ENCODE measurements around the gene EYA2.
"Not testable (repeated sequence)": the region's sequence is repeated elsewhere in the genome, so short reads cannot be mapped to it uniquely, and the experiment has no call there.

Gene EYA2

GRCh38 chr20:47189060-47189459 is 294.4 kb downstream of the EYA2 start:
- DNase-seq, result no peak

GRCh38 chr20:47191074-47191673 is 296.5 kb downstream of the EYA2 start:
- DNase-seq, result no peak

- DNase-seq, result no peak
Observed at GRCh38 chr20:47191956-47192355, 297.3 kb downstream of the EYA2 start.

GRCh38 chr20:47195573-47195972 is 300.9 kb downstream of the EYA2 start:
- DNase-seq, result no peak

GRCh38 chr20:47196091-47197081 is 301.7 kb downstream of the EYA2 start:
- DNase-seq, result peak; percentile 80

- no peak for DNase-seq
Observed at GRCh38 chr20:47198254-47198671, 303.6 kb downstream of the EYA2 start.

- no peak for DNase-seq
Observed at GRCh38 chr20:47198996-47199552, 304.4 kb downstream of the EYA2 start.

- no peak for DNase-seq
Observed at GRCh38 chr20:47201074-47201730, 306.6 kb downstream of the EYA2 start.

GRCh38 chr20:47202733-47203667 is 308.4 kb downstream of the EYA2 start:
- no peak for DNase-seq

GRCh38 chr20:47204008-47204849 is 309.6 kb downstream of the EYA2 start:
- peak; percentile 95 for DNase-seq

GRCh38 chr20:47204850-47205122 is 310.1 kb downstream of the EYA2 start:
- not testable (repeated sequence) for DNase-seq

- peak; percentile 88 for DNase-seq
Observed at GRCh38 chr20:47205577-47206123, 311.0 kb downstream of the EYA2 start.

- DNase-seq, result not testable (repeated sequence)
Observed at GRCh38 chr20:47206552-47206951, 311.9 kb downstream of the EYA2 start.

GRCh38 chr20:47206962-47207641 is 312.5 kb downstream of the EYA2 start:
- no peak for DNase-seq

- DNase-seq, result no peak
Observed at GRCh38 chr20:47208534-47209174, 314.0 kb downstream of the EYA2 start.

GRCh38 chr20:47209982-47210381 is 315.3 kb downstream of the EYA2 start:
- no peak for DNase-seq

GRCh38 chr20:47210470-47210869 is 315.8 kb downstream of the EYA2 start:
- DNase-seq, result no peak

GRCh38 chr20:47211036-47211435 is 316.4 kb downstream of the EYA2 start:
- DNase-seq, result no peak

GRCh38 chr20:47212606-47213207 is 318.1 kb downstream of the EYA2 start:
- DNase-seq, result no peak
